Epithelial cell of esophagus (primary cell): Measurements from ENCODE around the gene ARL9.

ENCODE experiments used
- DNase-seq: peaks from one replicate; pipeline ENCODE4 v3.0.0; 2010; ENCODE audit warnings: low read depth
- H3K4me3 ChIP-seq: 2 replicates; pipeline ENCODE4 v1.5.1; 2011; ENCODE audit warnings: mild to moderate bottlenecking, low read length, control low read depth
- TF ChIP-seq, protein P1 (sequence below): IDR thresholded peaks from 2 replicates; pipeline ENCODE4 v1.5.1; 2011; ENCODE audit warnings: low read depth, mild to moderate bottlenecking, low read length, control low read depth, inconsistent platforms; ENCODE audit not compliant: insufficient read depth; ENCODE audit errors: missing control alignments

ARL9 gene

GRCh38 chr4:56531149-56531770, 25.7 kb downstream of the ARL9 start:
- TF ChIP-seq, protein P1, sequence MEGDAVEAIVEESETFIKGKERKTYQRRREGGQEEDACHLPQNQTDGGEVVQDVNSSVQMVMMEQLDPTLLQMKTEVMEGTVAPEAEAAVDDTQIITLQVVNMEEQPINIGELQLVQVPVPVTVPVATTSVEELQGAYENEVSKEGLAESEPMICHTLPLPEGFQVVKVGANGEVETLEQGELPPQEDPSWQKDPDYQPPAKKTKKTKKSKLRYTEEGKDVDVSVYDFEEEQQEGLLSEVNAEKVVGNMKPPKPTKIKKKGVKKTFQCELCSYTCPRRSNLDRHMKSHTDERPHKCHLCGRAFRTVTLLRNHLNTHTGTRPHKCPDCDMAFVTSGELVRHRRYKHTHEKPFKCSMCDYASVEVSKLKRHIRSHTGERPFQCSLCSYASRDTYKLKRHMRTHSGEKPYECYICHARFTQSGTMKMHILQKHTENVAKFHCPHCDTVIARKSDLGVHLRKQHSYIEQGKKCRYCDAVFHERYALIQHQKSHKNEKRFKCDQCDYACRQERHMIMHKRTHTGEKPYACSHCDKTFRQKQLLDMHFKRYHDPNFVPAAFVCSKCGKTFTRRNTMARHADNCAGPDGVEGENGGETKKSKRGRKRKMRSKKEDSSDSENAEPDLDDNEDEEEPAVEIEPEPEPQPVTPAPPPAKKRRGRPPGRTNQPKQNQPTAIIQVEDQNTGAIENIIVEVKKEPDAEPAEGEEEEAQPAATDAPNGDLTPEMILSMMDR, result no peak
- DNase-seq, result no peak
- peak overlapping the region; percentile 73 for H3K4me3 ChIP-seq

DNA sequence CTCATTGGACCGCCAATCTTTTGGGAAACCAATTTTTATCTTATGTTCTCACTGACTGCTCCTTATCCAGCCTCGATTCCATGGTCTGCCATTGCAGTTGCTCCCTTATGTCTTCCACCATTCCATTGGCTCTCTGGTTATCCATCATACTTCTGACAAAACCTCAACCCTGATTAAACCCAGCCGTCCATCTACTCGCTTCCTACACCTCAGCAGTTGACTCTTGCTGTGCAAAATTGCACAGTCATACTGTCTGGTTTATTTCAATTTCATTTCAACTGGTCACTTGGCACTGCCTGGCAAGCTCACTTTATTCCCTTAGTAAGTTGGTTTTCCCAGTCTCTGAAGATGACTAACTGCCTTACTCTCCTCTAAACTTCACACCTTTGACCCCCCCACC, 26.2 kb downstream of the ARL9 start:
- no peak overlapping the region for H3K4me3 ChIP-seq
- TF ChIP-seq, protein P1, result no peak
- no peak for DNase-seq

GRCh38 chr4:56532239-56532638, 26.6 kb downstream of the ARL9 start:
- TF ChIP-seq, protein P1, result no peak
- DNase-seq, result no peak

DNA sequence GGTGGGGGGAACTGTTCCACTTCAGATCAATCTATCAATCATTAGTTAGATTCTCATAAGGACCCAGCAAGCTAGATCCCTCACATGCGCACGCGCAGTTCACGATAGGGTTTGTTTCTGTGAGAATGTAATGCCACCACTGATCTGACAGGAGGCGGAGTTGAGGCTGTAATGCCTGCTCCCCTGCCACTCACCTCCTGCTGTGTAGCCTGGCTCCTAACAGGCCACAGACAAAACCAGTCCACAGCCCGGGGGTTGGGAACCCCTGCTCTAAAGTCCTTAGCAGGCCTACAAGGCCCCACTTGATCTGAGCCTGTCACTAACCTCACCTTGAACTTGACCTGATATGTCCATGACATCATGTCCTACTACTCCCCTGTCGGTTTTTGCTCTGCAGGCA, 30.3 kb downstream of the ARL9 start:
- H3K4me3 ChIP-seq, result no peak overlapping the region
- no peak for DNase-seq
- TF ChIP-seq, protein P1, result no peak

More at GRCh38 chr4:56532239-56532638, 26.6 kb downstream of the ARL9 start:
- H3K4me3 ChIP-seq, result no peak overlapping the region

- no peak overlapping the region for H3K4me3 ChIP-seq
- DNase-seq, result no peak
- TF ChIP-seq, protein P1, result no peak
These were observed 31.6 kb downstream of the ARL9 start for GRCh38 chr4:56537147-56537546.

GRCh38 chr4:56540826-56541225, 35.2 kb downstream of the ARL9 start:
- TF ChIP-seq, protein P1, result no peak
- no peak for DNase-seq

GRCh38 chr4:56544573-56545131, 39.1 kb downstream of the ARL9 start:
- peak overlapping the region; percentile 42 for H3K4me3 ChIP-seq
- TF ChIP-seq, protein P1, result peak; percentile 67
- DNase-seq, result peak; percentile 77

More at GRCh38 chr4:56540826-56541225, 35.2 kb downstream of the ARL9 start:
- H3K4me3 ChIP-seq, result no peak overlapping the region
